Nephron (organoid): ENCODE results near the gene KCNQ1OT1.

Experiments used
- H3K27ac Mint-ChIP-seq, 3 experiments: 2 replicates each; pipeline ENCODE4 v1.8.0; 2020; ENCODE audit warnings: mixed read lengths in 3 of 3, mild to moderate bottlenecking in 2 of 3, moderate library complexity in 1 of 3
- H3K27me3 Mint-ChIP-seq: 2 replicates; pipeline ENCODE4 v1.8.0; 2021; ENCODE audit warnings: low read depth, mild to moderate bottlenecking, moderate library complexity, mixed read lengths
- H3K36me3 Mint-ChIP-seq: 2 replicates; pipeline ENCODE4 v1.8.0; 2020; ENCODE audit warnings: low read depth, mixed read lengths
- H3K4me1 Mint-ChIP-seq: 2 replicates; pipeline ENCODE4 v1.8.0; 2020; ENCODE audit warnings: mixed read lengths
- H3K4me3 Mint-ChIP-seq, 3 experiments: 2 replicates each; pipeline ENCODE4 v1.8.0; 2020; ENCODE audit warnings: mild to moderate bottlenecking in 3 of 3, mixed read lengths in 3 of 3, moderate library complexity in 2 of 3
- H3K9me3 Mint-ChIP-seq: 2 replicates; pipeline ENCODE4 v1.8.0; 2020; ENCODE audit warnings: mixed read lengths
- CTCF ChIP-seq, 3 experiments: fragments of 200-600 bp; sonication (generic); IDR thresholded peaks; one replicate each; pipeline ENCODE4 v1.5.0; 2021; ENCODE audit warnings: antibody characterized with exemption in 3 of 3; ENCODE audit not compliant: unreplicated experiment in 3 of 3

The KCNQ1OT1 gene

GRCh38 chr11:2687223-2687530, 12.6 kb downstream of the KCNQ1OT1 start:
- Mint-ChIP-seq H3K36me3 (peaks cover 3% of the 10 kb centered on the region), H3K9me3 (no peaks in the 10 kb centered on the region), H3K27me3 (no peaks in the 10 kb centered on the region), H3K4me3 (no peak overlapping the region), H3K4me1 (peaks cover 77% of the 10 kb centered on the region), H3K27ac (peak overlapping the region in 1 of 3 experiments; percentile 48)
- no peak for TF ChIP-seq CTCF (IDR thresholded peaks at IDR 0.05; ENCODE audit: unreplicated experiment in 3 of 3)

GRCh38 chr11:2686360-2687222, 13.2 kb downstream of the KCNQ1OT1 start:
- H3K4me3 Mint-ChIP-seq, result no peak overlapping the region
- H3K9me3 Mint-ChIP-seq, result no peaks in the 10 kb centered on the region

GRCh38 chr11:2685566-2686359, 14.0 kb downstream of the KCNQ1OT1 start:
- Mint-ChIP-seq H3K27me3 (no peaks in the 10 kb centered on the region), H3K9me3 (no peaks in the 10 kb centered on the region), H3K36me3 (no peaks in the 10 kb centered on the region), H3K4me3 (no peak overlapping the region), H3K27ac (peak overlapping the region in 1 of 3 experiments; percentile 33), H3K4me1 (peaks cover 69% of the 10 kb centered on the region)
- TF ChIP-seq CTCF (IDR thresholded peaks at IDR 0.05; ENCODE audit: unreplicated experiment in 3 of 3), result no peak

More at GRCh38 chr11:2686360-2687222, 13.2 kb downstream of the KCNQ1OT1 start:
- Mint-ChIP-seq H3K27ac (peak overlapping the region in 1 of 3 experiments; percentile 26), H3K4me1 (peaks cover 77% of the 10 kb centered on the region), H3K27me3 (no peaks in the 10 kb centered on the region), H3K36me3 (no peaks in the 10 kb centered on the region)
- no peak for TF ChIP-seq CTCF (IDR thresholded peaks at IDR 0.05; ENCODE audit: unreplicated experiment in 3 of 3)

- TF ChIP-seq CTCF (IDR thresholded peaks at IDR 0.05; ENCODE audit: unreplicated experiment in 3 of 3), result no peak
- Mint-ChIP-seq H3K27ac (peak overlapping the region in 1 of 3 experiments; percentile 33), H3K4me3 (no peak overlapping the region), H3K9me3 (no peaks in the 10 kb centered on the region), H3K4me1 (peaks cover 62% of the 10 kb centered on the region), H3K36me3 (no peaks in the 10 kb centered on the region), H3K27me3 (no peaks in the 10 kb centered on the region)
Measured at GRCh38 chr11:2685051-2685450, 14.7 kb downstream of the KCNQ1OT1 start.

- H3K27me3 Mint-ChIP-seq, result no peaks in the 10 kb centered on the region
- no peak for TF ChIP-seq CTCF (IDR thresholded peaks at IDR 0.05; ENCODE audit: unreplicated experiment in 3 of 3)
- no peaks in the 10 kb centered on the region for H3K9me3 Mint-ChIP-seq
Measured at GRCh38 chr11:2684581-2684980, 15.2 kb downstream of the KCNQ1OT1 start.

More at GRCh38 chr11:2684581-2684980, 15.2 kb downstream of the KCNQ1OT1 start:
- Mint-ChIP-seq H3K36me3 (no peaks in the 10 kb centered on the region), H3K4me1 (peaks cover 58% of the 10 kb centered on the region), H3K27ac (peak overlapping the region in 2 of 3 experiments; percentile 33 to 54), H3K4me3 (no peak overlapping the region)
